A549 treated with CpdA at 1 μM for 4 hours (cell line): ENCODE data around the gene DNAH3. TPM values are rescaled to one million over a fixed set of nuclear protein-coding genes. Genes with fewer than 3 reads are reported as not detected.

Experiments used
- total RNA-seq: library from RNA; stranded (reverse); fragments of 200-300 nt; extraction: Qiagen RNA extraction; gene quantifications from 5 replicates; pipeline ENCODE4 v1.2.3, GENCODE V29; 2022; ENCODE audit warnings: low read depth

Gene DNAH3, protein sequence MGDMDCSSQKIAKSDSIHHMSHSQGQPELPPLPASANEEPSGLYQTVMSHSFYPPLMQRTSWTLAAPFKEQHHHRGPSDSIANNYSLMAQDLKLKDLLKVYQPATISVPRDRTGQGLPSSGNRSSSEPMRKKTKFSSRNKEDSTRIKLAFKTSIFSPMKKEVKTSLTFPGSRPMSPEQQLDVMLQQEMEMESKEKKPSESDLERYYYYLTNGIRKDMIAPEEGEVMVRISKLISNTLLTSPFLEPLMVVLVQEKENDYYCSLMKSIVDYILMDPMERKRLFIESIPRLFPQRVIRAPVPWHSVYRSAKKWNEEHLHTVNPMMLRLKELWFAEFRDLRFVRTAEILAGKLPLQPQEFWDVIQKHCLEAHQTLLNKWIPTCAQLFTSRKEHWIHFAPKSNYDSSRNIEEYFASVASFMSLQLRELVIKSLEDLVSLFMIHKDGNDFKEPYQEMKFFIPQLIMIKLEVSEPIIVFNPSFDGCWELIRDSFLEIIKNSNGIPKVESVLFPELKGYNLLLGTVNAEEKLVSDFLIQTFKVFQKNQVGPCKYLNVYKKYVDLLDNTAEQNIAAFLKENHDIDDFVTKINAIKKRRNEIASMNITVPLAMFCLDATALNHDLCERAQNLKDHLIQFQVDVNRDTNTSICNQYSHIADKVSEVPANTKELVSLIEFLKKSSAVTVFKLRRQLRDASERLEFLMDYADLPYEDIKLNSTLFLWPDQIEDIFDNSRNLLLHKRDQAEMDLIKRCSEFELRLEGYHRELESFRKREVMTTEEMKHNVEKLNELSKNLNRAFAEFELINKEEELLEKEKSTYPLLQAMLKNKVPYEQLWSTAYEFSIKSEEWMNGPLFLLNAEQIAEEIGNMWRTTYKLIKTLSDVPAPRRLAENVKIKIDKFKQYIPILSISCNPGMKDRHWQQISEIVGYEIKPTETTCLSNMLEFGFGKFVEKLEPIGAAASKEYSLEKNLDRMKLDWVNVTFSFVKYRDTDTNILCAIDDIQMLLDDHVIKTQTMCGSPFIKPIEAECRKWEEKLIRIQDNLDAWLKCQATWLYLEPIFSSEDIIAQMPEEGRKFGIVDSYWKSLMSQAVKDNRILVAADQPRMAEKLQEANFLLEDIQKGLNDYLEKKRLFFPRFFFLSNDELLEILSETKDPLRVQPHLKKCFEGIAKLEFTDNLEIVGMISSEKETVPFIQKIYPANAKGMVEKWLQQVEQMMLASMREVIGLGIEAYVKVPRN (N-terminal part only)
- total RNA-seq: 0.07 to 0.14 TPM (median 0.08 TPM) in 5 replicates

DNA sequence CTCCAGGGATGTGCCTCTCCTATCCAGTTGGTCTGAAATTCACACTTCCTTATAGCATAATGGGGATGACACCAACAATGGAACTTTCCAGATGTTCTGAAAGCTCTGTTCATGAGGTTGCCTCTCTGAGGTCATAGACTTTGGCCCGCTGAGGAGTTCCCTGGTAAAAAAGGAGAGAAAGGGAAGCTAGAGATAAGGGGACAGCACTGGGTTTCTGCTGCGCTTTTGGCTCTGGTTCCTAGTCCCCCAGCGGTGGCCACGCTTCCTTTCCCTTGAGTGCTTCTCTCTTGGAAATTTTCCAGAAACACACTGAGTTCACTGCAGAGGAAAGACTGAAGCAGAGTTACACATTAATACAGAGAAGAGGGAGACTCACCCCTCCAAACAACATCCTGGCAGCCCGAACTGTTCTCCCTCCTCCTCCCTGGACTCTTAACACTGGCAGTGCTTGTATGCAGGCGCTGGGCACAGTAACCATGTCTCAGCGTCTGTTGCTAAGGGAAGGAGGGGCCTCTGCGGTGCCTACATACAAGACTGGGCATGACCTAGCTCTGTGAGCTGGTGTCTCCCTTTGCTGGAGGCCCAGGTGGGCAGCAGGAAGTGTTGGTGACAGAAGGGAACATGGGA, at the start of gene DNAH3:
Gene DNAH3, minus strand, starts transcription at position 472 of the 627 bp plus-strand sequence. CDS start 527 bp downstream, outside the sequence.

DNA sequence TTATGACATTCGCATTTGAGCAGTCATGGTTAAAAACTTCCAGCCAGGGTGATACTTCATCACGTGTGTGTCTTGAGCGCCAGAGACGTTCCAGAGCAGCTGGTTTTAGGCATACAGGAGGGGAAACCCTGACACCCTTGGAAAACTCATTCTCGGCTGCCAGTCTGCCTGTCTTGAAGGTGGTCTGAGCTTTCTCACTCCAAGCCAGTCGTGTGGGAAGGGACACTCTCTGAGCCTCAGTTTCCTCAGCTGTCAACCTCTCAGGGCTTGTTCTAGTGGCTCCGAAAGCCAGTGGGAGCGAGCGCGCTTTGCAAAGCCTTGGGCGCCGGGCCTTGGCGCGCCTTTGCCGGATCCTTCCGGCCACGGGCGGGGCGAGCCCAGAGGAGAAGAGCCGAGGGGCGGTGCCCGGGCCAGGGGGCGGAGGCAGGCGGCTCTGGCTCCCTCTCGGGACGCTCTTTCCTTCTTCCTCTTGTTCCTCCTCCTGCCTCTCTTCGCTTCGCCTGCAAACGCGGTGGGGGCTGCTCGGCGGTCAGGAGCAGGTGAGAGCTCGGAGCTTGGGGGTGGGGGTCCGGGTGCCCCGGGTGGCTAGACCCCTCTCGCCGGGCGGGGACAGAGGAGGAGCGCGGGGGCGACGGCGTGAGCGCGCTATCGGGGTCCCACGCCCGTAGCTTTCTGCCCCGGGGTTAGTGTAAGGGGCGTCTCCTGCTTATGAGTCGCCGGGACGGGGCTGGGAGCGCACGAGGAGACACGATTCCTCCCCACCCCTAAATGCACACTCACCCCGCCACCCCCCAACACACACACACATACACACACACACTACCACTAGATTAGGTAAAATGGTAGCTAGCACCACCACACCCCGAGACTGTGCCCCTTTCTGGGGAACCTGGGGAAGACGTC, 7.8 kb upstream of the DNAH3 start, which contains the start of gene LDAF1:
Gene LDAF1, plus strand, starts transcription at position 467 of the 903 bp plus-strand sequence. CDS start 2,509 bp downstream, outside the sequence.

DNA sequence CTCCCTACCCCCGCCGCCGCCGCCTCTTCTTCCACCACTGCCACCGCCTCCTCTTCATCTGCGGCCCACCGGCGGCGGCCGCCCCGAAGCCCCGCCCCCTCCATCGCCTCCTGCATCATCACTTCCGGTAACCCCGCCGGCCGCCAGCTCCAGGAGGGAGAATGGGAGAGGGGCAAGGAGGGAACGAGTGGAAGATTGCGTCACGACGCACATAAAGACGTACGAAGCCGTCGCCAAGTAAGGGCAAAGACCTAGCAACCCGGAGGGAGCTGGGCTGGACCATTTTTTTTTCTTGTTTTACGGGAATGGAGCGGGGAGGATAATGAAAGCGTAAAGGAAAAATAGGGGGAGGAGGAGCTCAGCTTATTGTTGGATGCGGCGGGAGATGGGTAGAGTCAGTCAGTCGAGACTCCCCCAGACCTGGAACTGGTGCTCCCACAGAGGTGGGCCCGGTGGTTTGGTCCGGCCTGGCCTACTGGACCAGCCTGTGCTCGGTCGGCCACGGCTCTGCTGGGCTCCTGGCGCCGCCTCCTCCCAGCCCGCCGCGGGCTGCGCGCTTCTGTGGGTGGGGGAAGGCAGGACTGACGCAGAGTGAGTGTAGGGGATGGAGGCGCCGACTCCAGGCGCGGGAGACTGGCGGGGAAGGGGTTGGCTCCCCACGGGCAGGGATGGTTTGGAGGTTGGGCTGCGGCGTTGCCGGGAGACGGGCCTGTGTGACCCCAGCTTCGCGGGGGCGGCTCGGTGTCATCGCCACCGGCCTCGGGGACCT, 250.2 kb downstream of the DNAH3 start, which contains the start of the genes DCUN1D3 and LYRM1:
Gene DCUN1D3, minus strand, starts transcription at position 60 of the 769 bp plus-strand sequence. CDS start 37,820 bp downstream, outside the sequence.
Gene LYRM1, plus strand, starts transcription at position 473 of the 769 bp plus-strand sequence. CDS start 14,785 bp downstream, outside the sequence.

Other genes with a start within 250 kb of the DNAH3 start
- 16.5 to 25.2 TPM (median 18.1 TPM) in 5 replicates for gene LDAF1, start 7.8 kb upstream of the DNAH3 start, total RNA-seq
- gene ZP2, start 60.7 kb upstream of the DNAH3 start, total RNA-seq: not detected in 5 replicates
- gene ANKS4B, start 82.9 kb upstream of the DNAH3 start, total RNA-seq: 0.07 to 0.12 TPM (median 0.09 TPM) in 5 replicates
- gene CRYM, start 127.4 kb upstream of the DNAH3 start, total RNA-seq: 1.3 to 2.3 TPM (median 1.9 TPM) in 5 replicates